ENCODE data around the gene SMYD3. TPM values are rescaled to one million over a fixed set of nuclear protein-coding genes. Genes with fewer than 3 reads are reported as not detected.

Gene SMYD3
- total RNA-seq, 4 donors from 2014 or later, result 7.6 to 26.3 (median 13.4) TPM

DNA sequence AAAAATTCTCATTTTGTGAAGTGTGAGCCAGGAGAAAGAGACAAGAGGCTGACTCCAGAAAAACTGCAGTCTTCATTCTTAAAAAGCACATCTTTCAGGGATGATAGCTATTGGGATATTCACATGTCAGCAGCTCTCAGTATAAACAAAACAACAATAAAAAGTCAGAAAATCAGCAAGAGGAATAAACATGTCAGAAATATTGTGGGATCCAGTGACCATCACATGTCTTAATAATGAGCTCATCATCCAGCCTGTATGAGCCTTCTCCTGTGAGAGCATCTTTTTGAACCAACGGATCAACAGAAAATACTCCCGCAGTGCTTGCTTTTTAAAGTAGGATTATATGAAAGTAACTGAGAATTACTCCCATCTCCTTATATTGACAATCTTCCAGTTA, 241.6 kb downstream of the SMYD3 start:
- TF ChIP-seq, protein P1, sequence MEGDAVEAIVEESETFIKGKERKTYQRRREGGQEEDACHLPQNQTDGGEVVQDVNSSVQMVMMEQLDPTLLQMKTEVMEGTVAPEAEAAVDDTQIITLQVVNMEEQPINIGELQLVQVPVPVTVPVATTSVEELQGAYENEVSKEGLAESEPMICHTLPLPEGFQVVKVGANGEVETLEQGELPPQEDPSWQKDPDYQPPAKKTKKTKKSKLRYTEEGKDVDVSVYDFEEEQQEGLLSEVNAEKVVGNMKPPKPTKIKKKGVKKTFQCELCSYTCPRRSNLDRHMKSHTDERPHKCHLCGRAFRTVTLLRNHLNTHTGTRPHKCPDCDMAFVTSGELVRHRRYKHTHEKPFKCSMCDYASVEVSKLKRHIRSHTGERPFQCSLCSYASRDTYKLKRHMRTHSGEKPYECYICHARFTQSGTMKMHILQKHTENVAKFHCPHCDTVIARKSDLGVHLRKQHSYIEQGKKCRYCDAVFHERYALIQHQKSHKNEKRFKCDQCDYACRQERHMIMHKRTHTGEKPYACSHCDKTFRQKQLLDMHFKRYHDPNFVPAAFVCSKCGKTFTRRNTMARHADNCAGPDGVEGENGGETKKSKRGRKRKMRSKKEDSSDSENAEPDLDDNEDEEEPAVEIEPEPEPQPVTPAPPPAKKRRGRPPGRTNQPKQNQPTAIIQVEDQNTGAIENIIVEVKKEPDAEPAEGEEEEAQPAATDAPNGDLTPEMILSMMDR (IDR thresholded peaks at IDR 0.05), result no peak
- ATAC-seq (ENCODE audit: low FRiP score) (no peak), DNase-seq (ENCODE audit: low spot score) (no peak)

DNA sequence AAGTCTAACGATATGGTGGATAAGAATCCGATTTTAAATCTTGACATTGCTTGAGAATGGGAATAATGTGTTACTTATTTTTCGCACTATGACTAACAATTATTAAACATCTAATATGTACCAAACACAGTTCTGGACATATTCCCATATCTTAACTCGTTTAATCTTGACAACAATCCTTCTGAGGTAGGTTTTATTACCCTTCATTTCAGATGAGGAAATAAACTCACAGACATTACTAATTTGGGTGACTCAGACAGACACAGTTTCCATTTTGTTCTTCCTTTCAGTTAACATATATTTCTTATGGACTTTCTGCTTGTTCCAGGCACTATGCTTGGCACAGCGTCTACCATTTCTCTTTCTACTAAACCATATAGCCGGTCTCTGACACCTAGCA, 244.8 kb downstream of the SMYD3 start:
- DNase-seq (ENCODE audit: low spot score) (no peak), ATAC-seq (ENCODE audit: low FRiP score) (no peak)
- TF ChIP-seq, protein P1 (IDR thresholded peaks at IDR 0.05), result no peak

DNA sequence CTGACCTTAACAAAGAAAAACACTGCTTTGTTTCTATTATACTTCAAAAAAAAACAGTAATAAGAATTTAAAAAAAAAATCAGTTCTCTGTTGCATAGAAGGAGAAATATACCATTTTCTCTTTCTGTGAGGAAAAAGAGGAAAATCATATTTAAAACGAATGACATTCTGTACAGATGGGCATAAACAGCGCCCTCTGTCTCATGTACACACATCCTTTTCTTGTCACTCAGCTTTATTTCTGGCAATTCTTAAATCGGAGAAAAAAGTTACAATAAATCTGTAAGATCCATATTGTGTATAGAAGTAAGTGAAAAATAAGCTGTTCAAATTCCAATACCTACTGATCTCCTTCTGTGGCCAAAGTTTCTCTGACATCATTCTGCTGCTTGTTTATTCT, 245.4 kb downstream of the SMYD3 start:
- ATAC-seq (ENCODE audit: low FRiP score), result no peak
- DNase-seq (ENCODE audit: low spot score), result no peak
- TF ChIP-seq, protein P1 (IDR thresholded peaks at IDR 0.05), result no peak

DNA sequence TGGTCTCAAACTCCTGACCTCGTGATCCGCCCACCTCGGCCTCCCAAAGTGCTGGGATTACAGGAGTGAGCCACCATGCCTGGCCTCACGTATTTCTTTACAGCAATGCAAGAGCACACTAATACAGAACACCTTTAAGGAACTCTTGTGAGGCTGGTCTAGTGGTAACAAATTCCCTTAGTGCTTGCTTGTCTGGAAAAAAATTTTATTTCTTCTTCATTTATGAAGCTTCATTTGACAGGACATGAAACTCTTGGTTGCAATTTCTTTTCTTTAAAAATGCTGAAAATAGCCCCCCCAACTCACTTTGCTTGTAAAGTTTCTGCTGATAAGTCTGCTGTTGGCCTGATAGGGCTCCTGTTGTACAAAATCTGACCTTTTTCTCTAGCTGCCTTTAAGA, 248.8 kb downstream of the SMYD3 start:
- TF ChIP-seq, protein P1 (IDR thresholded peaks at IDR 0.05), result no peak
- no peak for ATAC-seq (ENCODE audit: low FRiP score)
- no peak for DNase-seq (ENCODE audit: low spot score)

DNA sequence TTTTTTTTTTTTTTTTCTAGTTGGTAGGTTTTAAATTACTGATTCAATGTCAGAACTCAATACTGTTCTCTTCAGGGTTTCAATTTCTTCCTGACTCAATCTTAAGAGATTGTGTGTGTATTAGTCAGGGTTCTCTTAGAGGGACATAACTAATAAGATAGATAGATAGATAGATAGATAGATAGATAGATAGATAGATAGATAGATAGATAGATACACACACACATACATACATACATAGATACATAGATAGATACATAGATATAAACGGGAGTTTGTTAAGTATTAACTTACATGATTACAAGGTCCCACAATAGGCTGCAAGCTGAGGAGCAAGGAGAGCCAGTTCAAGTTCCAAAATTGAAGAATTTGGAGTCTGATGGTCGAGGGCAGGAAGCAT, 251.3 kb downstream of the SMYD3 start:
- TF ChIP-seq, protein P1 (IDR thresholded peaks at IDR 0.05), result no peak
- DNase-seq (ENCODE audit: low spot score), result no peak
- no peak for ATAC-seq (ENCODE audit: low FRiP score)

DNA sequence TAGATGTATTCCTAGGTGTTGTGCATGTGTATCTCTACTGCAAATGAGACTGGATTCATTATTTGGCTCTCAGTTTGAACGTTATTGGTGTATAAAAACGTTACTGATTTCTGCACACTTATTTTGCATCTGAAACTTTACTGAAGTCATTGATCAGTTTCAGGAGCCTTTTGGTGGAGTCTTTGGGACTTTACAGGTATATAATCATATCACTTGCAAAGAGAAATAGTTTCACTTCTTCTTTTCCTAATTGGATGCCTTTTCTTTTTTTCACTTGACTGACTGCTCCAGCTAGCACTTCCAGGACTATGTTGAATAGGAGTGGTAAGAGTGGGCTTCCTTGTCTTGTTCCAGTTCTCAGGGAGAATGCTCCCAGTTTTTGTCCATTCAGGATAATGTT, 252.2 kb downstream of the SMYD3 start:
- DNase-seq (ENCODE audit: low spot score) (no peak), ATAC-seq (ENCODE audit: low FRiP score) (no peak)
- TF ChIP-seq, protein P1 (IDR thresholded peaks at IDR 0.05), result no peak

DNA sequence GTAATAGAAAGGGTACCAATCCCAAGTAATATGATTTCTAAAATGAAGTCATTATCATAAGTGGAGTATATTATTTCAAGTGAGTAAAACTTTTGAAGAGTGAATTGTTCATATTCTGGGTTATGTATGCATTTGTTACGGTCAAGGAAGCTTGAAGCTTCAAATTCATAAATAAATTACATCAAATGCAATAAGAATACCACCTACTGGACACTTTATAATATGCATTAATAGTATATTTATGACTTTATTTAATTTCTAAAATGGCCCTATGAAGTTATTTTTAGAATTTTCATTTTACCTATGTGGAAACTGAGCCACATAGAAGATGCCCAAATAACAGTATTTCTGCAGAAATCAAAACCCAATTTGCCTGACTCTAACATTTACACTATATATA, 260.6 kb downstream of the SMYD3 start:
- no peak for ATAC-seq (ENCODE audit: low FRiP score)
- TF ChIP-seq, protein P1 (IDR thresholded peaks at IDR 0.05), result no peak
- no peak for DNase-seq (ENCODE audit: low spot score)

Data from omental fat pad (tissue), 4 donors.